ENCODE results near the gene NBPF1. TPM values are rescaled to one million over a fixed set of nuclear protein-coding genes. Genes with fewer than 3 reads are reported as not detected.
A peak's percentile ranks its signal among the peaks of the same experiment; 100 is the strongest.
"Not testable (repeated sequence)": the region's sequence is repeated elsewhere in the genome, so short reads cannot be mapped to it uniquely, and the experiment has no call there.

NBPF1 gene
- total RNA-seq, 2 donors from 2014 or later: 29.9 to 58.6 TPM

- Histone ChIP-seq H3K4me1 (replicated peaks) (no peaks in the 10 kb centered on the region), H3K9me3 (no peaks in the 10 kb centered on the region), H3K27me3 (replicated peaks; ENCODE audit: insufficient read depth) (no peaks in the 10 kb centered on the region), H3K4me3 (no peak overlapping the region), H3K36me3 (no peaks in the 10 kb centered on the region), H3K27ac (no peak overlapping the region)
- TF ChIP-seq POLR2AphosphoS5 (IDR thresholded peaks at IDR 0.05) (no peak), POLR2A (IDR thresholded peaks at IDR 0.05) (no peak), CTCF (IDR thresholded peaks at IDR 0.05) (no peak)
- WGBS: 85% methylated on average over 1 of the region's 1 CpG
- no peak for DNase-seq (ENCODE audit: low spot score)
- intact Hi-C loops (cut with DNase I): no loop called here
These were observed 8.2 kb downstream of the NBPF1 start for GRCh38 chr1:16605213-16605525.

- H3K4me3 ChIP-seq; H3K36me3 ChIP-seq; H3K4me1 ChIP-seq (replicated peaks); H3K27ac ChIP-seq; intact Hi-C loops (cut with DNase I); H3K27me3 ChIP-seq (replicated peaks; ENCODE audit: insufficient read depth); H3K9me3 ChIP-seq: not testable (repeated sequence)
- 51% methylated on average over 2 of the region's 2 CpGs for WGBS
- DNase-seq (ENCODE audit: low spot score): peak; percentile 4
These were observed 8.7 kb downstream of the NBPF1 start for GRCh38 chr1:16604514-16605212.

- H3K27ac ChIP-seq; intact Hi-C loops (cut with DNase I); H3K4me1 ChIP-seq (replicated peaks); H3K36me3 ChIP-seq; H3K27me3 ChIP-seq (replicated peaks; ENCODE audit: insufficient read depth); H3K4me3 ChIP-seq; DNase-seq (ENCODE audit: low spot score); H3K9me3 ChIP-seq: not testable (repeated sequence)
- 96% methylated on average over 2 of the region's 2 CpGs for WGBS
These were observed 9.7 kb downstream of the NBPF1 start for GRCh38 chr1:16603623-16604022.

GRCh38 chr1:16602336-16603011, 10.9 kb downstream of the NBPF1 start:
- WGBS: 96% methylated on average over 2 of the region's 5 CpGs
- intact Hi-C loops (cut with DNase I); H3K36me3 ChIP-seq; H3K27ac ChIP-seq; DNase-seq (ENCODE audit: low spot score); H3K4me1 ChIP-seq (replicated peaks); H3K4me3 ChIP-seq; H3K9me3 ChIP-seq; H3K27me3 ChIP-seq (replicated peaks; ENCODE audit: insufficient read depth): not testable (repeated sequence)

- H3K27ac ChIP-seq; H3K4me3 ChIP-seq; H3K9me3 ChIP-seq; intact Hi-C loops (cut with DNase I); H3K36me3 ChIP-seq; H3K4me1 ChIP-seq (replicated peaks); DNase-seq (ENCODE audit: low spot score); H3K27me3 ChIP-seq (replicated peaks; ENCODE audit: insufficient read depth): not testable (repeated sequence)
- 65% methylated on average over 5 of the region's 7 CpGs for WGBS
These were observed 12.2 kb downstream of the NBPF1 start for GRCh38 chr1:16600855-16601786.

GRCh38 chr1:16599326-16599725, 14.0 kb downstream of the NBPF1 start:
- H3K4me3 ChIP-seq; H3K4me1 ChIP-seq (replicated peaks); DNase-seq (ENCODE audit: low spot score); H3K27me3 ChIP-seq (replicated peaks; ENCODE audit: insufficient read depth); intact Hi-C loops (cut with DNase I); H3K27ac ChIP-seq; H3K9me3 ChIP-seq; H3K36me3 ChIP-seq: not testable (repeated sequence)
- WGBS: 94% methylated on average over 3 of the region's 3 CpGs

GRCh38 chr1:16595216-16595615, 18.1 kb downstream of the NBPF1 start:
- H3K27ac ChIP-seq; intact Hi-C loops (cut with DNase I); H3K4me3 ChIP-seq; H3K9me3 ChIP-seq; H3K36me3 ChIP-seq; H3K27me3 ChIP-seq (replicated peaks; ENCODE audit: insufficient read depth); H3K4me1 ChIP-seq (replicated peaks); DNase-seq (ENCODE audit: low spot score): not testable (repeated sequence)
- WGBS: 92% methylated on average over 1 of the region's 1 CpG

- H3K36me3 ChIP-seq; DNase-seq (ENCODE audit: low spot score); H3K27me3 ChIP-seq (replicated peaks; ENCODE audit: insufficient read depth); H3K9me3 ChIP-seq; H3K27ac ChIP-seq; H3K4me1 ChIP-seq (replicated peaks); intact Hi-C loops (cut with DNase I); H3K4me3 ChIP-seq: not testable (repeated sequence)
- WGBS: 74% methylated on average over 1 of the region's 8 CpGs
These were observed 21.5 kb downstream of the NBPF1 start for GRCh38 chr1:16591845-16592244.

GRCh38 chr1:16588081-16588480, 25.3 kb downstream of the NBPF1 start:
- H3K27ac ChIP-seq; H3K27me3 ChIP-seq (replicated peaks; ENCODE audit: insufficient read depth); H3K4me3 ChIP-seq; DNase-seq (ENCODE audit: low spot score); H3K36me3 ChIP-seq; H3K9me3 ChIP-seq; intact Hi-C loops (cut with DNase I); H3K4me1 ChIP-seq (replicated peaks): not testable (repeated sequence)
- 95% methylated on average over 5 of the region's 5 CpGs for WGBS

- H3K4me1 ChIP-seq (replicated peaks); H3K27ac ChIP-seq; H3K27me3 ChIP-seq (replicated peaks; ENCODE audit: insufficient read depth); H3K9me3 ChIP-seq; DNase-seq (ENCODE audit: low spot score); H3K36me3 ChIP-seq; intact Hi-C loops (cut with DNase I); H3K4me3 ChIP-seq: not testable (repeated sequence)
- 95% methylated on average over 4 of the region's 4 CpGs for WGBS
These were observed 25.7 kb downstream of the NBPF1 start for GRCh38 chr1:16587639-16588038.

GRCh38 chr1:16565324-16565723, 48.0 kb downstream of the NBPF1 start:
- no CpG with 5 or more reads among the region's 1 CpG for WGBS
- H3K27ac ChIP-seq; DNase-seq (ENCODE audit: low spot score); H3K27me3 ChIP-seq (replicated peaks; ENCODE audit: insufficient read depth); H3K9me3 ChIP-seq; intact Hi-C loops (cut with DNase I); H3K4me3 ChIP-seq; H3K36me3 ChIP-seq; H3K4me1 ChIP-seq (replicated peaks): not testable (repeated sequence)
